GM23248 (cell line): Measurements from ENCODE around the gene NDE1. TPM values are rescaled to one million over a fixed set of nuclear protein-coding genes. Genes with fewer than 3 reads are reported as not detected.
"Not testable (repeated sequence)": the region's sequence is repeated elsewhere in the genome, so short reads cannot be mapped to it uniquely, and the experiment has no call there.

Experiments used
- DNase-seq: peaks from one replicate; pipeline ENCODE4 v3.0.0-alpha.2; 2015
- H2AFZ ChIP-seq: fragments of 200-600 bp; sonication (generic); 2 replicates; pipeline ENCODE4 v1.6.1; 2016; ENCODE audit warnings: antibody characterized with exemption
- H3F3A ChIP-seq: fragments of 200-600 bp; sonication (generic); 2 replicates; pipeline ENCODE4 v1.6.1; 2016; ENCODE audit warnings: mild to moderate bottlenecking, antibody characterized with exemption, mixed run types; ENCODE audit not compliant: insufficient read depth
- H3K27ac ChIP-seq: fragments of 200-600 bp; sonication (generic); 2 replicates; pipeline ENCODE4 v1.5.1; 2016; ENCODE audit warnings: mild to moderate bottlenecking
- H3K27me3 ChIP-seq: fragments of 200-600 bp; sonication (generic); replicated peaks from 2 replicates; pipeline ENCODE4 v1.6.1; 2016; ENCODE audit warnings: mild to moderate bottlenecking; ENCODE audit not compliant: insufficient read depth
- H3K36me3 ChIP-seq: fragments of 200-600 bp; sonication (generic); 2 replicates; pipeline ENCODE4 v1.6.1; 2016; ENCODE audit warnings: low read depth, mild to moderate bottlenecking
- H3K4me1 ChIP-seq: fragments of 200-600 bp; sonication (generic); 2 replicates; pipeline ENCODE4 v1.6.1; 2016; ENCODE audit warnings: mild to moderate bottlenecking; ENCODE audit not compliant: insufficient read depth
- H3K4me2 ChIP-seq: fragments of 200-600 bp; sonication (generic); one replicate; pipeline ENCODE4 v1.6.1; 2016; ENCODE audit warnings: mild to moderate bottlenecking; ENCODE audit not compliant: unreplicated experiment
- H3K4me3 ChIP-seq: fragments of 200-600 bp; sonication (generic); 2 replicates; pipeline ENCODE4 v1.5.1; 2016; ENCODE audit warnings: mild to moderate bottlenecking
- H3K79me2 ChIP-seq: fragments of 200-600 bp; sonication (generic); 2 replicates; pipeline ENCODE4 v1.6.1; 2016; ENCODE audit warnings: mild to moderate bottlenecking; ENCODE audit not compliant: insufficient read depth
- H3K9ac ChIP-seq: fragments of 200-600 bp; sonication (generic); 2 replicates; pipeline ENCODE4 v1.6.1; 2016; ENCODE audit warnings: mild to moderate bottlenecking
- H3K9me2 ChIP-seq: fragments of 200-600 bp; sonication (generic); 2 replicates; pipeline ENCODE4 v1.6.1; 2016; ENCODE audit warnings: mixed run types, mild to moderate bottlenecking, moderate library complexity; ENCODE audit not compliant: insufficient read depth
- H3K9me3 ChIP-seq: fragments of 200-600 bp; sonication (generic); one replicate; pipeline ENCODE4 v1.6.1; 2017; ENCODE audit warnings: low read depth
- H4K20me1 ChIP-seq: fragments of 200-600 bp; sonication (generic); 2 replicates; pipeline ENCODE4 v1.6.0; 2016; ENCODE audit not compliant: insufficient read depth
- EZH2 ChIP-seq: fragments of 200-600 bp; sonication (generic); IDR thresholded peaks from 2 replicates; pipeline ENCODE4 v1.6.1; 2018; ENCODE audit warnings: antibody characterized with exemption, mild to moderate bottlenecking; ENCODE audit not compliant: insufficient read depth, poor library complexity, severe bottlenecking
- EZH2phosphoT487 ChIP-seq: fragments of 200-600 bp; sonication (generic); IDR thresholded peaks from 2 replicates; pipeline ENCODE4 v1.6.1; 2018; ENCODE audit warnings: antibody characterized with exemption, moderate library complexity, mild to moderate bottlenecking, low read depth; ENCODE audit not compliant: insufficient read depth
- WGBS, 2 experiments: methylation state at CpG; one replicate each; pipeline ENCODE4 v1.1.6; 2015 to 2017; ENCODE audit warnings: low lambda C conversion rate in 2 of 2, low coverage in 1 of 2; ENCODE audit errors: missing lambda C conversion rate in 2 of 2; 5-methylcytosine and 5-hydroxymethylcytosine counted together
- in situ Hi-C: fragments of 300-500 bp; cut with MboI; formaldehyde crosslinking; loops from 2 replicates; pipeline ENCODE4 v1.15.0; 2020
- polyA plus RNA-seq: library from polyadenylated mRNA; unstranded; fragments of >200 nt; fragmentation: Nextera tagmentation; extraction: Ambion mirVana; gene quantifications from 2 replicates; pipeline ENCODE4 v1.2.1, GENCODE V29; 2016
- total RNA-seq: library from RNA; depleted of rRNA; stranded (reverse); fragments of >200 nt; shearing (Covaris generic); gene quantifications from 2 replicates; pipeline ENCODE4 v1.2.3, GENCODE V29; 2014

Gene NDE1
- total and polyA plus RNA-seq, 2 experiments from 2014 or later, result 31.2 to 37.8 TPM

DNA sequence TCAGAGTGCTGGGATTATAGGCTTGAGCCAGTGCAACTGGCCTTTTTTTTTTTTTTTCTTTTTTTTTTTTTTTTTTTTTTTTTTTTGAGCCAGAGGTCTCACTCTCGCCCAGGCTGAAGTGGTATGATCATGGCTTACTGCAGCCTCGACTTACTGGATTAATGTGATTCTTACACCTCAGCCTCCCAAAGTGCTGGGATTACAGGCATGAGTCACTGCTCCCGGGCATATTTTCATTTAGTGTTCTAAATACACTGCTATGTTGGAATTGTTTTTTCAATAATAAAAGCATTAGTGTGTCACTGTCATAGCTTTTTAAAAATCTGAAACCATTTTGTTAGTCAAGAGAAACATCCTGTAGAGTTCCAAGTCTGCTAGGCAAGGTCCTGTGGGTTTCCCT lies 40.3 kb downstream of the NDE1 start:
- peak; percentile 71 for DNase-seq
- WGBS, 2 experiments, result 6 to 8% methylated on average over 3 of the region's 3 CpGs

GRCh38 chr16:15691046-15691445 lies 41.0 kb downstream of the NDE1 start:
- Histone ChIP-seq H3K36me3 (peaks cover 43% of the 10 kb centered on the region; the same call in 1 of the 2 replicates), H3K27me3 (no peaks in the 10 kb centered on the region), H3K79me2 (no peaks in the 10 kb centered on the region), H3K4me3 (no peak overlapping the region), H3K9me2 (no peaks in the 10 kb centered on the region), H4K20me1 (no peaks in the 10 kb centered on the region), H3K4me1 (peaks cover 16% of the 10 kb centered on the region), H2AFZ (no peak overlapping the region), H3K4me2 (no peak overlapping the region), H3K9ac (no peak overlapping the region), H3K9me3 (no peaks in the 10 kb centered on the region), H3K27ac (peak overlapping the region; percentile 54; the same call in 1 of the 2 replicates), H3F3A (peaks cover 14% of the 10 kb centered on the region)
- WGBS, 2 experiments, result 78 to 81% methylated on average over 10 of the region's 10 CpGs
- DNase-seq, result no peak
- TF ChIP-seq EZH2phosphoT487 (no peak), EZH2 (no peak)
- in situ Hi-C loops, result no loop called here

More for the DNA sequence above, 40.3 kb downstream of the NDE1 start:
- no peaks in the 10 kb centered on the region for H3K27me3 ChIP-seq
- H3K79me2 ChIP-seq, result 0 out of 2 replicates have a peak, but pooled peaks cover 4% of the 10 kb centered on the region
- peaks cover 16% of the 10 kb centered on the region for H3K4me1 ChIP-seq
- H3F3A ChIP-seq, result peaks cover 14% of the 10 kb centered on the region
- no peak overlapping the region for H3K4me2 ChIP-seq
- H4K20me1 ChIP-seq, result no peaks in the 10 kb centered on the region
- TF ChIP-seq EZH2phosphoT487 (no peak), EZH2 (no peak)
- H3K9ac ChIP-seq, result peak overlapping the region; percentile 12; the same call in 1 of the 2 replicates
- in situ Hi-C loops, result no loop called here
- no peaks in the 10 kb centered on the region for H3K9me3 ChIP-seq
- H3K36me3 ChIP-seq, result peaks cover 43% of the 10 kb centered on the region; the same call in 1 of the 2 replicates
- no peak overlapping the region for H2AFZ ChIP-seq
- peak overlapping the region; percentile 54 for H3K27ac ChIP-seq
- H3K4me3 ChIP-seq, result no peak overlapping the region
- H3K9me2 ChIP-seq, result no peaks in the 10 kb centered on the region

DNA sequence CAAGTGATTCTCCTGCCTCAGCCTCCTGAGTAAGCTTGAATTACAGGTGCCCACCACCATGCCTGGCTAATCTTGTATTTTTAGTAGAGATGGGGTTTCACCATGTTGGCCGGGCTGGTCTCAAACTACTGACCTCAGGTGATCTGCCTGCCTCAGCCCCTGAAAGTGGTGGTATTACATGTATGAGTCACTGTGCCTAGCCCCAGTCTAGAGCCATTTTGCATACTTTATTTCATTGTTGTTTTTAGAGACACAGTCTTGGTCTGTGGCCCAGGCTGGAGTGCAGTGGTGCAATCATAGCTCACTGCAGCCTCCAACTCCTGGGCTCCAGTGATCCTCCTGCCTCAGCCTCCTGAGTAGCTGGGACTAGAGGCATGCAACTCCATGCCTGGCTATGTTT lies 42.5 kb downstream of the NDE1 start:
- peaks cover 48% of the 10 kb centered on the region; the same call in 1 of the 2 replicates for H3K36me3 ChIP-seq
- H3K4me2 ChIP-seq, in situ Hi-C loops, H4K20me1 ChIP-seq, H3K79me2 ChIP-seq, H3K9ac ChIP-seq, H3K27ac ChIP-seq, H3K9me3 ChIP-seq, H3K27me3 ChIP-seq, DNase-seq, H3K4me3 ChIP-seq, H2AFZ ChIP-seq, H3K9me2 ChIP-seq: not testable (repeated sequence)
- H3K4me1 ChIP-seq, result peaks cover 16% of the 10 kb centered on the region
- peaks cover 14% of the 10 kb centered on the region for H3F3A ChIP-seq
- 37 to 86% methylated on average over 1 of the region's 1 CpG for WGBS, 2 experiments

DNA sequence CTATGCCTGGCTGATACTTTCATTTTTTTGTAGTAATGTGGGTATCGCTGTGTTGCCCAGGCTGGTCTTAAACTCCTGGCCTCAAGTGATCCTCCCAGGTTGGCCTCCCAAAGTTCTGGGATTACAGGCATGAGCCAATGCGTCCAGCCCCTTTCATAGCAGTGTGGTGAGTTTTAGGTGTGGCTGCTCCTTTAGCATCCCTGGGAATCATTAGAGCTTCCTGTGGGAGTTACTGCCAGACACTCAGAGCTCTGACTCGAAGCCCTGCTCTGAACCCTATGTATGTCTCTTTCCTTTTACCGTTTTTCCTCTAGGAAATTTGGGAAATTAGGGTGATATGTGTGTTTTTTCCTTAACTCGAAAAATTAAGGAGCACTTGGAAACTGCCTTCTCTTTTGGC lies 44.5 kb downstream of the NDE1 start:
- in situ Hi-C loops, result no loop called here
- peaks cover 6% of the 10 kb centered on the region for H3F3A ChIP-seq
- H3K9me2 ChIP-seq, result no peaks in the 10 kb centered on the region
- no peaks in the 10 kb centered on the region for H4K20me1 ChIP-seq
- peaks cover 52% of the 10 kb centered on the region; the same call in 1 of the 2 replicates for H3K36me3 ChIP-seq
- no peaks in the 10 kb centered on the region for H3K27me3 ChIP-seq
- H3K9ac ChIP-seq, result no peak overlapping the region
- no peak overlapping the region for H3K4me2 ChIP-seq
- H3K27ac ChIP-seq, result no peak overlapping the region
- 73 to 80% methylated on average over 5 of the region's 5 CpGs for WGBS, 2 experiments
- H3K4me3 ChIP-seq, result no peak overlapping the region
- no peaks in the 10 kb centered on the region for H3K9me3 ChIP-seq
- no peaks in the 10 kb centered on the region for H3K79me2 ChIP-seq
- peak; percentile 46 for DNase-seq
- no peak for TF ChIP-seq EZH2
- no peak for TF ChIP-seq EZH2phosphoT487
- H3K4me1 ChIP-seq, result peaks cover 9% of the 10 kb centered on the region
- H2AFZ ChIP-seq, result no peak overlapping the region

GRCh38 chr16:15699819-15700218 lies 49.8 kb downstream of the NDE1 start:
- no peak for DNase-seq
- Histone ChIP-seq H3K9me3 (no peaks in the 10 kb centered on the region), H3K9ac (no peak overlapping the region), H3K27me3 (no peaks in the 10 kb centered on the region), H3K36me3 (peaks cover 44% of the 10 kb centered on the region; the same call in 1 of the 2 replicates), H3K4me2 (no peak overlapping the region), H3F3A (peaks cover 14% of the 10 kb centered on the region; the same call in 1 of the 2 replicates), H3K4me1 (no peaks in the 10 kb centered on the region), H3K79me2 (no peaks in the 10 kb centered on the region), H3K27ac (no peak overlapping the region), H2AFZ (no peak overlapping the region), H4K20me1 (no peaks in the 10 kb centered on the region), H3K9me2 (no peaks in the 10 kb centered on the region), H3K4me3 (no peak overlapping the region)
- WGBS, 2 experiments, result 95 to 96% methylated on average over 12 of the region's 12 CpGs
- in situ Hi-C loops, result no loop called here
- TF ChIP-seq EZH2 (no peak), EZH2phosphoT487 (no peak)
